Astrocyte (in vitro differentiated cells and primary cell): Measurements from ENCODE around the gene SLC25A17. TPM values are rescaled to one million over a fixed set of nuclear protein-coding genes. Genes with fewer than 3 reads are reported as not detected.

Experiments used
- DNase-seq: peaks from one replicate; pipeline ENCODE4 v3.0.0-alpha.2; 2010; ENCODE audit warnings: low read depth
- FAIRE-seq: peaks from 2 replicates; lab custom pipeline; 2011; peaks lifted over from hg19 to GRCh38; lab: Jason Lieb, UNC
- H2AFZ ChIP-seq: 2 replicates; pipeline ENCODE4 v1.6.0; 2012; ENCODE audit warnings: low read depth, low read length, inconsistent platforms
- H3K27ac ChIP-seq: 2 replicates; pipeline ENCODE4 v1.5.1; 2011; ENCODE audit warnings: low read depth, low read length, inconsistent platforms
- H3K27me3 ChIP-seq: 2 replicates; pipeline ENCODE4 v1.6.0; 2011; ENCODE audit warnings: low read length, inconsistent platforms; ENCODE audit not compliant: insufficient read depth
- H3K36me3 ChIP-seq: 2 replicates; pipeline ENCODE4 v1.5.1; 2011; ENCODE audit warnings: low read length, inconsistent platforms; ENCODE audit not compliant: insufficient read depth
- H3K4me1 ChIP-seq: 2 replicates; pipeline ENCODE4 v1.5.1; 2011; ENCODE audit warnings: low read length, inconsistent platforms; ENCODE audit not compliant: insufficient read depth
- H3K4me2 ChIP-seq: 2 replicates; pipeline ENCODE4 v1.6.0; 2012; ENCODE audit warnings: low read length, inconsistent platforms
- H3K4me3 ChIP-seq: 2 replicates; pipeline ENCODE4 v1.5.1; 2011; ENCODE audit warnings: low read depth, mild to moderate bottlenecking, low read length, inconsistent platforms; ENCODE audit not compliant: insufficient read depth
- H3K79me2 ChIP-seq: 2 replicates; pipeline ENCODE4 v1.6.0; 2012; ENCODE audit warnings: mild to moderate bottlenecking, low read length, inconsistent platforms; ENCODE audit not compliant: insufficient read depth
- H3K9ac ChIP-seq: 2 replicates; pipeline ENCODE4 v1.6.0; 2012; ENCODE audit warnings: mild to moderate bottlenecking, low read length, inconsistent platforms
- H3K9me3 ChIP-seq: 2 replicates; pipeline ENCODE4 v1.5.1; 2012; ENCODE audit warnings: low read depth, mild to moderate bottlenecking, low read length, inconsistent platforms; ENCODE audit not compliant: insufficient read depth
- H4K20me1 ChIP-seq: 2 replicates; pipeline ENCODE4 v1.6.0; 2012; ENCODE audit warnings: low read length, inconsistent platforms; ENCODE audit not compliant: insufficient read depth
- H3K27ac Mint-ChIP-seq: one replicate; pipeline ENCODE4 v1.8.0; 2021; ENCODE audit warnings: mild to moderate bottlenecking, mixed read lengths; ENCODE audit not compliant: unreplicated experiment
- H3K27me3 Mint-ChIP-seq: one replicate; pipeline ENCODE4 v1.8.0; 2021; ENCODE audit warnings: low read depth, mixed read lengths; ENCODE audit not compliant: unreplicated experiment
- H3K36me3 Mint-ChIP-seq: one replicate; pipeline ENCODE4 v1.8.0; 2021; ENCODE audit warnings: low read depth, mixed read lengths; ENCODE audit not compliant: unreplicated experiment
- H3K4me1 Mint-ChIP-seq: one replicate; pipeline ENCODE4 v1.8.0; 2021; ENCODE audit warnings: low read depth, mixed read lengths; ENCODE audit not compliant: unreplicated experiment
- H3K4me3 Mint-ChIP-seq: one replicate; pipeline ENCODE4 v1.8.0; 2021; ENCODE audit warnings: mild to moderate bottlenecking, moderate library complexity, mixed read lengths; ENCODE audit not compliant: unreplicated experiment
- H3K9me3 Mint-ChIP-seq: one replicate; pipeline ENCODE4 v1.8.0; 2021; ENCODE audit warnings: mild to moderate bottlenecking, mixed read lengths; ENCODE audit not compliant: unreplicated experiment
- CTCF ChIP-seq: IDR thresholded peaks from 2 replicates; pipeline ENCODE4 v1.5.1; 2011; ENCODE audit warnings: low read depth, mild to moderate bottlenecking, inconsistent platforms, low read length, moderate library complexity; ENCODE audit not compliant: insufficient read depth
- EZH2 ChIP-seq: IDR thresholded peaks from 2 replicates; pipeline ENCODE4 v1.6.1; 2012; ENCODE audit warnings: mild to moderate bottlenecking, low read length, inconsistent platforms; ENCODE audit not compliant: insufficient read depth
- total RNA-seq: library from RNA; stranded (reverse); gene quantifications from 2 replicates; pipeline ENCODE4 v1.2.1, GENCODE V29; 2021

SLC25A17 gene
- total RNA-seq, 1 donor from 2014 or later: 24.8 TPM

GRCh38 chr22:40838486-40838885 is 19.3 kb upstream of the SLC25A17 start:
- DNase-seq (no peak), FAIRE-seq (no peak)
- Mint-ChIP-seq H3K4me1 (peaks cover 3% of the 10 kb centered on the region), H3K27ac (no peak overlapping the region), H3K27me3 (no peaks in the 10 kb centered on the region), H3K36me3 (peaks cover 15% of the 10 kb centered on the region), H3K9me3 (no peaks in the 10 kb centered on the region), H3K4me3 (no peak overlapping the region)
- Histone ChIP-seq H4K20me1 (peaks cover 35% of the 10 kb centered on the region), H3K4me3 (no peak overlapping the region), H3K4me1 (no peaks in the 10 kb centered on the region), H3K4me2 (no peak overlapping the region), H3K9me3 (no peaks in the 10 kb centered on the region), H3K9ac (no peak overlapping the region), H3K79me2 (peaks cover 68% of the 10 kb centered on the region), H3K36me3 (peaks cover 49% of the 10 kb centered on the region), H3K27ac (no peak overlapping the region), H2AFZ (no peak overlapping the region), H3K27me3 (no peaks in the 10 kb centered on the region)
- TF ChIP-seq CTCF: no peak

GRCh38 chr22:40834619-40835018 is 15.5 kb upstream of the SLC25A17 start:
- Histone ChIP-seq H2AFZ (no peak overlapping the region), H3K27me3 (no peaks in the 10 kb centered on the region), H3K9me3 (no peaks in the 10 kb centered on the region), H3K4me1 (no peaks in the 10 kb centered on the region), H3K79me2 (peaks cover 41% of the 10 kb centered on the region), H3K4me3 (no peak overlapping the region), H4K20me1 (peaks cover 18% of the 10 kb centered on the region), H3K4me2 (no peak overlapping the region), H3K9ac (no peak overlapping the region), H3K27ac (no peak overlapping the region), H3K36me3 (peaks cover 55% of the 10 kb centered on the region)
- no peaks in the 10 kb centered on the region for H3K4me1 Mint-ChIP-seq
- FAIRE-seq (no peak), DNase-seq (no peak)
- H3K36me3 Mint-ChIP-seq: peaks cover 9% of the 10 kb centered on the region
- no peak overlapping the region for H3K27ac Mint-ChIP-seq
- no peaks in the 10 kb centered on the region for H3K27me3 Mint-ChIP-seq
- TF ChIP-seq CTCF: no peak
- TF ChIP-seq EZH2: no peak
- H3K4me3 Mint-ChIP-seq: no peak overlapping the region
- H3K9me3 Mint-ChIP-seq: no peaks in the 10 kb centered on the region

- FAIRE-seq: no peak
These were observed 10.0 kb upstream of the SLC25A17 start for GRCh38 chr22:40829131-40829530.

More at GRCh38 chr22:40829131-40829530, 10.0 kb upstream of the SLC25A17 start:
- no peaks in the 10 kb centered on the region for H3K27me3 ChIP-seq
- no peaks in the 10 kb centered on the region for H3K4me1 ChIP-seq
- no peak overlapping the region for H3K4me3 ChIP-seq
- H3K9ac ChIP-seq: no peak overlapping the region
- no peaks in the 10 kb centered on the region for H3K9me3 ChIP-seq
- H3K27me3 Mint-ChIP-seq: no peaks in the 10 kb centered on the region
- no peak overlapping the region for H3K27ac Mint-ChIP-seq
- no peak overlapping the region for H2AFZ ChIP-seq
- no peak overlapping the region for H3K4me3 Mint-ChIP-seq
- H3K79me2 ChIP-seq: peaks cover 8% of the 10 kb centered on the region
- H3K27ac ChIP-seq: no peak overlapping the region
- peaks cover 2% of the 10 kb centered on the region for H3K36me3 Mint-ChIP-seq
- peaks cover 41% of the 10 kb centered on the region for H3K36me3 ChIP-seq
- no peak overlapping the region for H3K4me2 ChIP-seq
- DNase-seq: no peak
- no peaks in the 10 kb centered on the region for H3K9me3 Mint-ChIP-seq
- peaks cover 5% of the 10 kb centered on the region for H4K20me1 ChIP-seq
- TF ChIP-seq EZH2: no peak
- no peak for TF ChIP-seq CTCF
- peaks cover 11% of the 10 kb centered on the region for H3K4me1 Mint-ChIP-seq
